Measurements from ENCODE around the gene CALML6. TPM values are rescaled to one million over a fixed set of nuclear protein-coding genes. Genes with fewer than 3 reads are reported as not detected.

The CALML6 gene
- polyA plus RNA-seq, 3 donors: 0.56 to 1.1 (median 0.71) TPM

GRCh38 chr1:1965546-1965945, 50.5 kb downstream of the CALML6 start:
- no peak for DNase-seq

DNA sequence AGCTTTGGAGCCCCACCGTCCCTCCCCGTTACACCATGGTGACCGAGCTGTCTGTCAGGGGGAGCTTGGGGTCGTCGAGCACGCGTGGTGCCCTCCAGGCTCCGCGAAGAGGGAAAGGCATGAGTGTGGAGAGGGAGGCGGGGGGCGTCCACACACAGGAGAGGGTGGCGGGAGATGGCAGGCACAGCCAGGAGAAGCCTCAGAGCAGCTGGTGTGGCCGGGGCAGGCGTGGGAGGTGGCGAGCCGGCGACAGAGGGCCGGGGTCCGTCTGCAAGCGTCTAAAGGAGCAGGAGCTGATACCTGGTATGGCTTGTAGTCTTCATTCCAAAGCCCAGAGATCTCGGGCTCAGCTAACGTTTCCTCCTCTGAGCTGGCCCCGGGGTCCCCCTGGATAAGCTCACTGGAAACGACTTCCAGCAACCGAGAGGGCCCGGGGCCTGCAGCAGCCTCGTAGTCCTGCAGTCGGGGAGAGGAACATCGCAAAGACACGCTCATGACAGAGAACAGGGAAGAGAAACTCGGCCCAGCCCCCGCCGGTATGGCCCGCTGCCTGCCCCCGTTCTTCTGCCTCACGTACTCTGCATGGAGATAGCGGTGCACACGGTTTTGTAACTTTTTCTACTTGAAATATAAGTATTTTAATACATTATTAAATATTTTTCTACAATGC, 51.1 kb downstream of the CALML6 start:
- peak; percentile 19 for DNase-seq

Other genes starting within 250 kb of the CALML6 start
- 10 to 100 TPM; 64.0 to 97.8 (median 91.0) TPM for gene SLC35E2B, start 222.5 kb upstream of the CALML6 start, polyA plus RNA-seq (ENCODE audit: insufficient read length in 3 of 3)
- 10 to 100 TPM; 33.5 to 41.9 (median 35.7) TPM for gene CDK11A, start 190.9 kb upstream of the CALML6 start, polyA plus RNA-seq (ENCODE audit: insufficient read length in 3 of 3)
- 10 to 100 TPM; 49.2 to 52.8 (median 49.6) TPM for gene NADK, start 136.8 kb upstream of the CALML6 start, polyA plus RNA-seq (ENCODE audit: insufficient read length in 3 of 3)
- 100 to 1,000 TPM; 250 to 287 (median 267) TPM for gene GNB1, start 24.2 kb upstream of the CALML6 start, polyA plus RNA-seq (ENCODE audit: insufficient read length in 3 of 3)
- 1 to 10 TPM; 1.5 to 2.2 (median 1.8) TPM for gene TMEM52, start 4.0 kb downstream of the CALML6 start, polyA plus RNA-seq (ENCODE audit: insufficient read length in 3 of 3)
- 1 to 10 TPM in 1 of 3 donors, under 1 TPM in 2; 0.24 to 1.3 (median 0.53) TPM for gene CFAP74, start 88.5 kb downstream of the CALML6 start, polyA plus RNA-seq (ENCODE audit: insufficient read length in 3 of 3)
- 1 to 10 TPM; 1.1 to 2.1 (median 1.4) TPM for gene GABRD, start 104.1 kb downstream of the CALML6 start, polyA plus RNA-seq (ENCODE audit: insufficient read length in 3 of 3)
- 10 to 100 TPM; 33.2 to 37.7 (median 34.5) TPM for gene PRKCZ, start 135.2 kb downstream of the CALML6 start, polyA plus RNA-seq (ENCODE audit: insufficient read length in 3 of 3)

All from renal pelvis (tissue), 4 donors.